Transverse colon (tissue), 3 donors: ENCODE data around the gene PRRG2.

Experiments
- CTCF ChIP-seq, 5 experiments: fragments of 200-600 bp in 3 of 5; fragments of 450-650 bp in 2 of 5; sonication (generic) in 3 of 5; IDR thresholded peaks; 1 replicate in 2 of 5; 2 replicates in 3 of 5; pipeline ENCODE4 v1.5.1; 2016 to 2017; ENCODE audit warnings: antibody characterized with exemption in 5 of 5, inconsistent platforms in 3 of 5, mild to moderate bottlenecking in 2 of 5, moderate library complexity in 1 of 5
- POLR2A ChIP-seq: fragments of 450-650 bp; IDR thresholded peaks from one replicate; pipeline ENCODE4 v1.6.1; 2016; ENCODE audit warnings: antibody characterized with exemption, mild to moderate bottlenecking, moderate library complexity

GRCh38 chr19:49534632-49535385, 46.3 kb upstream of the PRRG2 start:
- TF ChIP-seq POLR2A (no peak), CTCF (IDR thresholded peaks at IDR 0.05) (no peak)
